ENCODE measurements around the gene SKIC3.
A peak's percentile ranks its signal among the peaks of the same experiment; 100 is the strongest.

SKIC3 gene

DNA sequence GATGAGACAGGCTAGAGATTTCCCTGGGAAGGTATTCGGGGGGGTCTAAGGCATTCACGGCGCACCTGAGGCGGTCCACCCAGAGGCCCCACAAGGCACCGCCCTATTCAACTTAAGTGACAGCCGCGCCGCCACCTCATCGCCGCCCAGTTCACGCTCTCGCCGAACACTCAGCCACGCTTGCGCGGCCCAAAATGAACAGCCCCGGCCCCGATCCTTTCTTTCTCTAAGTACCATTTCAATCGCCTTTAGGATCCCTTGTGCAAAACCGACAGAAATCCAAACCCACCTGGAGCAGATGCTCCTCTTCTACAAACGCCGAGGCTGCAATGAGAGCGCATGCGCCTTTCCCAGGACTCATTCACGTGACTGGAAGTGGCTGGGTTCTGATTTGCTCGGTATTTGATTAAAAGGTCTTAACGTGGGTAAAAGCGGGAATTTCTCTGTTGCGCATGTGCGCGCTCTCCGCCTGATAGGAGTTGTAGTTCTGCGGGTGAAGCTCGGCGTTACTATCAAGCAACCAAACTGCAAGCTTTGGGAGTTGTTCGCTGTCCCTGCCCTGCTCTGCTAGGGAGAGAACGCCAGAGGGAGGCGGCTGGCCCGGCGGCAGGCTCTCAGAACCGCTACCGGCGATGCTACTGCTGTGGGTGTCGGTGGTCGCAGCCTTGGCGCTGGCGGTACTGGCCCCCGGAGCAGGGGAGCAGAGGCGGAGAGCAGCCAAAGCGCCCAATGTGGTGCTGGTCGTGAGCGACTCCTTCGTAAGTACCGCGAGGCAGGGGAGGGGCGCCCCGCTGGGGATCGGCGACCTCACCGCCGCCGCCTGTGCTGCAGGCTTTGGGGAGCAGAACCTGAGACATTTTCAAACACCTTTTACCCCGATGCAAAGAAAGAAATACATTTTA lies at the start of gene SKIC3, which contains the start of gene ARSK:
Gene SKIC3, minus strand, starts transcription at position 331 of the 902 bp plus-strand sequence. CDS start 7,827 bp downstream, outside the sequence.
Gene ARSK, plus strand, starts transcription at position 455 of the 902 bp plus-strand sequence. Its CDS starts 178 bp downstream, at position 633.
- DNase-seq: peak; percentile 95

DNA sequence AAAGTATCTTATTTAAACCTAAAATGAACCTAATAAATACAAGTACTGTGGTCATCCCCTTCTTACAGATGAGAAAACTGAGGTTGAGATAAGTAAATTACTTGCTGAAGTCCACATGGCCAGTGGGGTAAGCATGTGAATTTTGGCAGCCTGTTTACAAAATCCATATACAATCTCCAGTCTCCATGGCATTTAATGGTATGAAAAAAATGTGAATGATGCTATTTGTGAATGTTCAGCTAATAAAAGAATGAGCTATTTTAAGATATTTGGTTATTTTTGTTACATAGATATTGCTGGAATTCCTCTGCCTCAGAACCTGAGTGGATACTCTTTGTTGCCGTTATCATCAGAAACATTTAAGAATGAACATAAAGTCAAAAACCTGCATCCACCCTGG lies 45.8 kb upstream of the SKIC3 start:
- DNase-seq: no peak

DNA sequence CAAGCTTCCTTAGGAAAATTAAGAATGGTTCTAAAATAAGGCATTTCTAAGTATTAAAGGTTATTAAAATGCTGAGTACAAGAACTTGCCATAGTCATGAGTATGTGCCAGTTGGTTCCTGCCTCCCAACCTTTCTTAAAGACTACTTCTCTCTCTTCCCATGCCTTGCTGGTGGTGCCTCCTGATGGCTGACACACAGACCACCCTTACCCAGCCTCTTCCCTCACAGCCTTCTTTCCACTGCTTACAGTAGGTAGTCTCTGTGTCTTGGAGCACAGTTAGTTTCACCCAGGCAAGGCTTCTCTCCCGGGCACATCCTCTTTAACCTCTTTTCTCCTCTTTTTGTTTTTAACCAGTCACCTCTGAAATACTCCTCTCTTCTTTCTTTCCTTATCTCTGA lies 44.5 kb upstream of the SKIC3 start:
- DNase-seq: no peak

DNA sequence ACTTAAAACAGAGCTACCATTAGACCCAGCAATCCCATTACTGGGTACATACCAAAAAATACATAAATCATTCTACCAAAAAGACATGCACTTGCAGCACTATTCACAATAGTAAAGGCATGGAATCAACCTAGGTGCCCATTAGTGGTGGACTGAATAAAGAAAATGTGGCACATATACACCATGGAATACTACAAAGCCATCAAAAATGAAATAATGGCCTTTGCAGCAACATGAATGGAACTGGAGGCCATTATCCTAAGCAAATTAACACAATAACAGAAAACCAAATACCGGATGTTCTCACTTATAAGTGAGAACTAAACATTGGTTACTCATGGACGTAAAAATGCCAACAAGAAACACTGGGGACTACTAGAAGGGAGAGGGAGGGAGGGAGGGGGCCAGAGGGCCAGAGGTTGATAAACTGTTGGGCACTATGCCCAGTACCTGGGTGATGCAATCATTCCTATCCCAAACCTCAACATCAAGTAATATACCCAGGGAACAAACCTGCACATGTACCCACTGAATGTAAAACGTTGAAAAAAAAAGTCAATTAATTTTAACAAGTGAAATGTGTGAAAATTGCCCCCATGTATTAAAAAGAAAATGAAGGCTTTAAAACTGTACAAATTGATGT lies 40.6 kb upstream of the SKIC3 start:
- no peak for DNase-seq

DNA sequence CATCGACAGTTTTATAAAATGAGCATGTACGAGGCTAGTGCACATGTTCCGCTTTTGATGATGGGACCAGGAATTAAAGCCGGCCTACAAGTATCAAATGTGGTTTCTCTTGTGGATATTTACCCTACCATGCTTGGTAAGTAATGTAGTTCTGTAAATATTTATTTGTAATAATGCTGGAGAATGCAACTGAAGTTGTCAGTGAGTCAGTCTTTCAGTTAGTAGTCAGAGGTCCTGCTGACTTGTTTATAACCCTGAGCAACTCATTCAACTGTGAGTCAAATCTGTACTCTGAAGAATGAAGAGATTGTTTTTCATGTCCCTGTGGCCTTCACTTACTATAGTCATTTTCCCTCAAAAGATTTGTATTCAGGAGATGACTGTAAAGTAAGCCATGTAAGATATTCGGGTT lies 36.7 kb upstream of the SKIC3 start:
- DNase-seq: no peak

DNA sequence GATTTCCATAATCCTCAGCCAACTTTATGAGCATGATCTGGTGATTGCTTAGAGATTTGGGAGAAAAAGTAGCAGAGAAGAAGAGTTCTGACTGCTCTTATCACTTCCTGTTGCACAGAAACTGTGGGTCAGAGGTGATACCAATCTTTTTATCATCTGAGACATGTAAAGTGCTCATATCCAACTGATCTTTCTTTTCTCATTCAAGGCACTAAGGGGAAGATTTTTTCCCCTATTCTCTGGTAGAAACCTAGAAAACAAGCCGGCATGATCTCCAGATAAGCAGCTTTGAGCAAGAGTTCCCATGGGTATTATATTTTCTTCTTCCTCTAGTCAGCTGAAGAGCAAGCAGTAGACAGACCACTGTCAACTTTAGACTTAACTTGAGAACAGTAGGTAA lies 36.1 kb upstream of the SKIC3 start:
- no peak for DNase-seq

DNA sequence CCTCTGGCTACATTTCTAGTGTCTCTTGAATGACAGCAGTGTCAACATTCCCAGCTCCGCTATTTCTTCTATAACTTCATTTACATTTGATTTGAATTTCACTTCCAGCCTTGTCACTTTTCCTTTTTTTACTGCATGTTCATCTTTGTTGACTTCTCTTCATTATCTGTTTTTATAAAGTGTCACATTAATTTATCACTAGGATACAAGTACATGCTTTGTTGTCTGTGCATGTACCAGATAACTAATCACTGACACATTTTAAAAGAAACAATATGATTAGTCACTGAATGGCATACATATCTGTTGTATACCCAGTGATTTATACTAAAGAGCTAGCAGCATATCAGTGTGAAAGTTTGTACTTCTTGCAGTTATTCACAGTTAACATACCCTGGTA lies 29.2 kb upstream of the SKIC3 start:
- DNase-seq: no peak

DNA sequence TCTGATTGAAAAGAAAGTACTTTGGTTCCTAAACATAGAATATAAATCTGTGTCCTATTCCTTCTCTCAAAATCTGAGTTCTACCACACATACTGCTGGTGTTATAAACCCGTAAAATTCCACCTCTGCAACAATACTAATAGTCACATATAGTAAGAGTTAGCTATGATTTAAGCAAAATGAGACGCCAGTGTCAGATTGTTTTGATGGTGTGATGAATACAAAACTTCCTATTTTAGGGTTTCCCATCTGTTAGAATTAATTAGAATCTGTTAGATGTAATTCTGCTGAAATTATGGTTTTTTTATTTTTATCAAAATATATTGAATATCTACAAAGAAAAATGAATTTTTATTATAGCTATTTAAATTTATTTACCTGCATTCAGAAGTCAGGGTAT lies 26.8 kb upstream of the SKIC3 start:
- DNase-seq: no peak

DNA sequence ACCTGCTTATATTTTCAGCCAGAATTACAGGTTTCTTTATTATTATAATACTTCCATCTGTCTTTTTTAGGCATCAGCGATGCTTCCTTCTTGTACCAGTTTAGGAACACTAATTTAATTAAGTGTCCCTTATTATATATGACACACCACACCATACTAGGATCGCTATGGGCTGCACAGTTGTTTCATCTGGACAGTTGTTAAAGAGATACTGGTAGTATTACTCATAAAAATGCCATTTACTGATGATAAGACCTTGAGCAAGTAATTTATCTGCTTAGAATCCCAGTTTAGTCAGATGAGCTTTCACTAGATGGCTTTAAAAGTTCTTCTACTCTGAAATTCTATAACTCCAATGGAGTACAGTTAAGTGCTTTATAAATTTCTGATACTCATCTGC lies 17.2 kb upstream of the SKIC3 start:
- DNase-seq: no peak

DNA sequence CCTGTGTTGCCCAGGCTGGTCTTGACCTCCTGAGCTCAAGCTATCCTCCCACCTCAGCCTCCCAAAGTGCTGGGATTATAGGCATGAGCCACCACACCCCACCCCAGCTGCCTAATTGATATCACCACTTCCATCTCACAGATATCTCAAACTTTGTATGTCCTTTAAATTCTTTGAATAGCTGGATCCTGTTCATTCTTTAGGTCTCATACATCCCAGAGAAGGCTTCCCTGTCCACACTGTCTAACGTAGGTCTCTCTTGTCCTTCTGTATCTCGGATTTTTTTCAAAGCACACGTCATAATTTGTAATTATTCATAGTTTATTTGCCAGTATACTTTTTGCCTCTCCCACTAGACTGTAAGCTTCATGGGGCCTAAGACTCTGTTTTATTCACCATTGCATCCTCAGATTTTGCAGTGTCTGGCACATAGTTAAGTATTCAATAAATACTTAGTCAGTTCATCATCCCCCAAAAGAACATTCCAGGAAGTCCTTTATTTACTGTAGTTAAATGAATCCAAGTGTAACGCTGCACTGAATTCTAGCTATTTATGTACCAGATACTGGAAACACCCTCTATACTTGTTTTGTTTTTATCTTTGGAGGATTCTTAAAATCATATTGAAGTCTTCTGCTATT lies 10.6 kb upstream of the SKIC3 start:
- DNase-seq: no peak

DNA sequence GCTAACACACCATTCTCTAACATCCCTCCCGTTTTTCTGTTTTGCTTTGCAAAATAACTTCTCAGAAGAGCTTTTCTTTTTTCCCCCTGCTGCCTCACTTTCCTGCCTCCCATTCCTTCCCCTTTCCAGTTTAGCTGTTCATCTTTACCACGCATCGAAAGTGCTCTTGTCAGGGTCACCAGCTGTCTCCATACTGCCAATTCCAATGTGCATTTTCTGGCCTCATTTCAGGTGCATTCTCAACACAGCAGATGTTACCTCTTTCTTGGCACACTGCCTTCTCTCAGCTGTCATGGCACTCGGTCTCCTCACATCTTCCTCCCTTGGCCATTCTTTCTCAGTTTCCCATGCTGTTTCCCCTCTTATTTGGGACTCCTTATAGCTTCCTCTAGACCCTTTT lies 9.7 kb upstream of the SKIC3 start:
- DNase-seq: no peak

DNA sequence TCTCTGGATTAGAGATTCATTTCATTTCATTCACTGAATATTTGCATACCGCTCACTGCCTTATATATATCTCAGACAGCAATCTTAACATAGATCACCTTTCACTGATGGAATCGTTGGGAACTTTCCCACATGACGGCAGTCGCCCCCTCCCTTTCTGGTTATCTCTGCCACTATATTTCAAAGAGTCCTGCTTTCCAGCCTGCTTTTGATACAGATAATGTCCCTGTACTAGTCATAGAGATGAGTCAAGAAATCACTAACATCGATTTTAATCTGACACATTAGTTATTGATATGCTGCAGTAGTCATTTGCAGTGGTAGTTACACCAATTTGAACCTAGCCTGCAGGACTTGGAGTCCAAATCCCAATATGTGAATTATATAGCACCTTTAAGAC lies 8.6 kb upstream of the SKIC3 start:
- DNase-seq: no peak

DNA sequence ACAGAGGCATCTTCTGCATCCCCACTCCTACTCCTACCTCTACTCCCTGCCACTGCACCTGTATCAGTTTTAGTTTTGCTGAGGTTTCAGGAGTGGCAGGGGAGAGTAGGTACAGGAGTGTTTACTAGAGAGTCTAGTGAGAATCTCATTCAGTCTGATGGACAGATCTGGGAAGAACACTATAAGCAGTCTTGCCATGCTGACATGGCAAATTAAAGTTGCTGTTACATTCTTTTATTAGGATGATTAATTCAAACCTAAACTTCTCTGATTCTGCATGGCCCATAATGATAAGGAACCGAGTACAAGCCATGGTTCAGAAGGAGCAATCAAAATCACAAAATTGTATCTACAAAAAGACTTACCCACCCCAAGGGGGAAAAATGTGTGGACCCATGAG lies 7.5 kb upstream of the SKIC3 start:
- DNase-seq: no peak

DNA sequence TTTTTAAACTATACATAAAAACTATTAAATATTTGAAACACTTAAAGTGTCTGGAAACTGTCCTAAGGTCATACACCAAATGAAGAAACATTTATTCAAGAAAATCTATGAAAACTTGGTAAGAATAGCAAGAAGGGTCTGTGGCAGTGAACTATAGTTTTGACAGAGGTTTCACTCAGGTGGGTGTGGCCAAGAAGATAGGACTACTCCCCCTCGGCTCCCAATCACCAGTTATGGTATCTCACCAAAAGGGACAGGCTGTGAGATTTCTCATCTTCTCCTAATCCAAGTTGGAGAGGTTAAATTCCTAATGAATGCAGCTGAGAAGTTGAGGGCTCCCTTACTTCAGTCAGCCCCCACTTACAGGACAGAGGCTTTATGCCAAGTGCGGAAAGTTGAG lies 3.1 kb upstream of the SKIC3 start:
- no peak for DNase-seq

DNA sequence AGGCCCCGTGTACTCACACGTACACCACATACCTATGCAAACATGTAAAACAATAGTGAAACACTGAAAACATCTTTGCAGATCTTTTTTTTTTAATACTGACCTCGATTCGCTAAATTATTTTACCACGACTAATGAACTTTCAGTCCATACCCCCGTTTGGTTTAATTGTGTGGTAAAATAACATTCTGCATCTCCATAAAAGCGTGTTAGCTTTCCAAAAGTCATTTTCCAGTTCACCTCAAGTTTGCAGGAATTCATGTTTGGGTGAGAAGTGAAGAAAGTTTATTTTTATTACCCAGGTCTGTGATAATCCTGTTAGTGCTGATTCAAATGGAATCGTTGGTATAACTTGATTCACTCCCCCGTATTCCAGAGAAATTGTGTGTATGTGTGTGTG lies 776 bp upstream of the SKIC3 start:
- DNase-seq: no peak

DNA sequence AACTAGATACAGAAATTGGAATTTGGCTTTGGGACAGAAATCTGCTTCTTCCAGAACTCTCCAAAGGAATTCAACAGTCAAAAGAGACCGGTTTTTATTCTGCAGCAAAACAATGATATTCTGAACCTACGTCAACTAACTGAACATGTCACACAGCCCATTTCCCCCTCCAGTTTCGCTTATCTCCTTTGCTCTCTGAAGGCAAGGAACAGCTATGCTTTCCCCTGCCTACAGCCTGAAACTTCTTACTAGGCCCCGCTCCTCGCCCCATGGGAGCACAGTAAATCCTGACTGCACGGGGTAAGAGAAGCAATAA lies 488 bp downstream of the SKIC3 start:
- DNase-seq: no peak

DNA sequence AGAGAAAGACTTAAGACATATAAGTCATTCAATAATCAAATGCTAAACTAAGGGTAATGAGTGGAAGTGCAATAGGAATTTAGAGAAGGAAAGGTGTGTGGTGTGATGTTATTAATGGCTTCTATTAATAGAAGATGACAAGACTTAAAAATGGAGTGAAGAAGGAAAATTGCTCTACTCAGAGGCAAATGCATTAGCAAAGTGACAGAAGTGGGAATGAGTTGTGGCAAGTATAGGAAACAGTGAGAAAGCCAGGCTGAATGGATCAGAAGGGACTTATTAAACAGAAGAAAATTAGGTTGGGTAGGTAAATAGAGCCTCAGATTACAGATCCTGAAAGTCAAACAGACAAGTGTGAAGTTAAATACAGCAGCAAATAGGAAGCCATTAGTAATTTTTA lies 5.7 kb downstream of the SKIC3 start:
- DNase-seq: no peak

DNA sequence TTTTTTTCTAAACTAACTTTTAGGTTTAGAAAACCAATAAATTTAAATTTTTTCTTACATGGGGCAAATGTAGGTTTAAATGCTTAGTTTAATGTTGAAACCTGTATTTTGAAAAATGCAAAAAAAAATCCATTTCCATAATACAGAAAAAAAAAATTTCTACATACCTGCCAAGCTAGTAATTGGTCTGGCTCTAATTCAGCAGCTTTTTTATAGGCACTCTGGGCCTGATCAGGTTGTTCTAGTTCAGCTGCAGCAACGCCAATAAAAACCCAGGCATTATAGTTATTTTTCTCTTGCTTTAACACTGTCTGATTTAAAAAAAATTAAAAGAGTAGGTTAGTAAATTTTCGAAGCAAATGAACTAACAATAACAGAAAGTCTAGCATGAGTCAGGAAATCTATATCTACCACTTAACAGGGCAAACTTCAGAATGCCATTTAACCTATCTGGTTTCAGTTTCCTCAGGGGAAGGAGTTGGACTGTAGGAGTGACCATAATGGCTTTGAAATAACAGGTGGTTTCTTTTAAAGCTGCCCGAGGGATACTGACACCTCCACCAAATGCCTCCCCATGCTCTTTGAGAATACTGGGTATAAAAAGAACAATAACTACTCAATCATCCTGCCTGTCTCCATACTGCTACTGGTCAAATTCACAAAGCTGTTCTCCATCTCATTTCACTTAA lies 11.6 kb downstream of the SKIC3 start:
- peak; percentile 26 for DNase-seq

DNA sequence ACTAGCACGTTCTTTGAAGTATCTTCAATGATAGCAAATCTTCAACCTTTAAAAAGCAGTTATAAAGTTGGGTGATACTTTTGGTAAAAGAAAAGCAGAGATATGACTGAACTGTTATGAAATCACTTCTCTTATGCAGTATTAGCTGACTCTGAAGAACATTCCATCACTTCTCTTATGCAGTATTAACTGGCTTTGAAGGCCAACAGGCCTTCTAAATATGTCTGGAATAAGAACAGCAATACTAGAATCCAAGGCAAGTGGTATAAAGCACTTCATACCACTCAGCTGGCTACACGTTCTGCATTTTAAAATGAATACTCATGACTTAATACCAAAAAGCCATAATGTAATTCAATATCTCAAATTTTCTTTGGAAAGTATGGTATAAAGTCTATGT lies 17.3 kb downstream of the SKIC3 start:
- DNase-seq: no peak

DNA sequence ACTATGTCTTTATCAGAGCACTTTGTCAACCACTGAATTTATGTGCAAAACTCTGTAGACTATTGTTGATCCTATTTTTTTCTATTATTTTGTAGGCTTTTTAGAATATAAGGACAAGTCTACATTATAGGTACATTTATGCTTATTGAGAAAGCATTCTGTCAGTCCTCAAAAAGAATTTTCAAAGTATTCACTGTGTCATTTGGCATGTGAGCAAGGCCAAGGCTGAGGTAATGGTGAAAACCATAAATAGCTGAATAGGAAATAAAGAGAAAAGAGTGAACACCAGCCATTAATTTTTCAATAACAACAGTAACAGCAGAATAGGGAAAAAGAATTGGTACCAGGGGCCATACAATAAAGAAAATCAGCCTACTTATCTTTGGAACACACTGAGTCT lies 21.0 kb downstream of the SKIC3 start:
- no peak for DNase-seq

DNA sequence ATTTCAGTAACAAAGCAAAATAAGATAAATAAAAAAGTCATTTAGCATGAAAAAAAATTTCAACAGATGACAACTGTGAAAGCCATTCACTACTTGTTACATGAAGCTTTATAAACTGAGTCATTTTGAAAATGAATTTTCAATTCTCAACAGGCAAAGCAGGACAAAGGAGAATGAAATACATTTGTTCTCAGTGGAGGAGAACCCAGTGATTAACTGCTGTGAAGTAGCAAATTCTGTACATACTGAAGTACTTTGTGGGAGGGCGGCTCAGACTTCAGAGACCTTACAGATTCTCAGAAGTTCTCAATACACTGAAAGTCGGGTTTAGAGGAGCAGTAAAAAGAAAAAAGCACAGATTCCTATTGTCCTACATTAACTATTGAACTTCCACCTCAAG lies 21.7 kb downstream of the SKIC3 start:
- no peak for DNase-seq

DNA sequence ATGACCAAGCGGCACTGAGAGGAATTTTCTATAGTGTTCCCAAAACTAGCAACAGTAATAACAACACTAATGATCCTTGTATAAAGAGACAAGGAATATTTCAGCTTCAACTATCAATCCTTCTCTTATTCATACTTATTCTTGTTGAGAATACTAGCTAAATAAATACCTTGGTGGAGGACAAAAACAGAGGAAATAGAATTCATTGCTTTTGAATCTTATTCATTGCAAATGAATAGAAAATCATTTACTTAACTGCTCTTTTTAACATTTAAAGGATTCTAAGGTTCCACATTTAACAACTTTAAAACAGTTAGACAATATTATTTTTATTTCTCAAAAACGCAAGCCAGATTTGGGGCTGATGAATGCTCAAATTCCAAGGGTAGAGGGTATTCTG lies 22.4 kb downstream of the SKIC3 start:
- no peak for DNase-seq

DNA sequence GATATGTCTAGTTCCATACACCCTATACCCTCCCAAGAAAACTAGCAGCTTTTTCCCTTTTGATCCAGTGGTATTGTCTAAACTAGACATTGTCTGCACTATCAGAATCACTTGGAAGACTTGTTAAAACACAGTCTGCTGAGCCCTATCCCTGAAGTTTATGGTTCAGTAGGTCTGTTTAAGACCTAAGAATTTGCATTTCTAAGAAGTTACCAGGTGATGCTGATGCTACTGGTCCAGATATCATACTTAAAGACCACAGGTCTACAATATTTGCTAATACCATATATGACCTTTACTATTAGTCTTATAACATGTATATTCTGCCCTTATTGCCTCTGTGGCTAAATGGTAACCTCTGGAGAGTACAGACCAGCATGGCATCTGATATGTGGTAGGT lies 23.3 kb downstream of the SKIC3 start:
- DNase-seq: no peak

DNA sequence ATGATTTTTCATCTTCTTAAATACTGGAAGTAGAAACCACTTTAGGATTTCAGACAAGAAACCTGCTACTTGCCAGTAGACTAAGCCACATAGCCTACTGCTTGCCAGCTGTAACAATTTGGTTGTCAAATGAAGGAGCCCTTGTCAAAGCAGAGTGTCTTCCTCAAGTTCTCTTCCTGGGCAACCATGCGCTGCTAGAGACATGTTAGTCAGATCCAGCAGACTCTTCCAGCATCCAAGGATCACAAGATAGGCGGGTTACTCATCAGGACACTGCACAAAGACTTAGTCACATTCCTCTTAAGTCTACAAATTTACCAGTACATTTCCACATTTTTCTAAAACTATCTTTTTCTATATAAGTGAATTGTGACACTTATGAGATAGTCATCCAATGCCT lies 24.4 kb downstream of the SKIC3 start:
- DNase-seq: no peak
